Kidney (tissue), 14 donors: ENCODE measurements around the gene CCDC83. TPM values are rescaled to one million over a fixed set of nuclear protein-coding genes. Genes with fewer than 3 reads are reported as not detected.
"Not testable (repeated sequence)": the region's sequence is repeated elsewhere in the genome, so short reads cannot be mapped to it uniquely, and the experiment has no call there.

Experiments used
- DNase-seq, 5 donors: peaks; one replicate each; pipeline ENCODE4 v3.0.0-alpha.2; 2013 to 2020
- FAIRE-seq: peaks from 2 replicates; lab custom pipeline; 2012; peaks lifted over from hg19 to GRCh38; lab: Jason Lieb, UNC
- H3K27ac ChIP-seq, 2 donors: one replicate each; pipeline ENCODE4 v1.7.0; 2013; ENCODE audit warnings: low read depth in 2 of 2, low read length in 2 of 2, inconsistent platforms in 1 of 2
- H3K27me3 ChIP-seq: one replicate; pipeline ENCODE4 v1.7.1; 2013; ENCODE audit warnings: low read length, inconsistent platforms; ENCODE audit not compliant: control insufficient read depth, insufficient read depth
- H3K36me3 ChIP-seq, 3 donors: one replicate each; pipeline versions ENCODE4 v1.7.0 to v1.7.1; 2013; ENCODE audit warnings: low read length in 3 of 3, control low read depth in 1 of 3, inconsistent platforms in 1 of 3; ENCODE audit not compliant: insufficient read depth in 3 of 3, control insufficient read depth in 2 of 3
- H3K4me1 ChIP-seq, 3 donors: one replicate each; pipeline versions ENCODE4 v1.7.0 to v1.7.1; 2013; ENCODE audit warnings: low read length in 3 of 3, inconsistent platforms in 1 of 3, low read depth in 1 of 3; ENCODE audit not compliant: control insufficient read depth in 2 of 3, insufficient read depth in 2 of 3
- H3K4me3 ChIP-seq, 3 donors: one replicate each; pipeline versions ENCODE4 v1.7.0 to v1.8.1; 2013; ENCODE audit warnings: low read length in 3 of 3, control low read depth in 1 of 3, inconsistent platforms in 1 of 3
- H3K9ac ChIP-seq, 3 donors: one replicate each; pipeline versions ENCODE4 v1.7.0 to v1.7.1; 2013; ENCODE audit warnings: low read length in 3 of 3, control low read depth in 1 of 3, inconsistent platforms in 1 of 3
- H3K9me3 ChIP-seq, 3 donors: one replicate each; pipeline versions ENCODE4 v1.7.0 to v1.7.1; 2013; ENCODE audit warnings: low read length in 3 of 3, control low read depth in 1 of 3, inconsistent platforms in 1 of 3; ENCODE audit not compliant: control insufficient read depth in 2 of 3, insufficient read depth in 1 of 3
- intact Hi-C: fragments of 100-400 bp; cut with DNase I; formaldehyde crosslinking; loops from one replicate; pipeline ENCODE4 v1.11.1; 2022
- polyA plus RNA-seq: library from polyadenylated mRNA; stranded (reverse); fragments of 350-450 nt; fragmentation: Illumina TruSeq; extraction: RNeasy Lipid Tissue Mini Kit (QIAGEN cat#74804); gene quantifications from one replicate; pipeline ENCODE4 v1.2.3, GENCODE V29; 2014; ENCODE audit warnings: low read depth, low replicate concordance; ENCODE audit not compliant: insufficient read depth
- total RNA-seq: library from RNA; stranded (reverse); fragmentation: NEBNext Ultra II Directional; extraction: Animal tissue kit (Norgen Biotek cat#: 25700); gene quantifications from one replicate; pipeline ENCODE4 v1.2.1, GENCODE V29; 2021
- TF ChIP-seq, protein P1 (sequence below): IDR thresholded peaks from 3 replicates; pipeline ENCODE4 v1.5.1; 2012; ENCODE audit warnings: mild to moderate bottlenecking, moderate library complexity, borderline replicate concordance; ENCODE audit not compliant: insufficient read depth; ENCODE audit errors: extremely low read depth
- donor health status: control.
- donor health status: control.
- donor health status: control.
- donor health status: control.
- donor health status: control.
- donor health status: DM: yes; HTN: yes; CAD: no.
- donor health status: Normal renal cell carcinoma (clear cell type).

CCDC83 gene
- total and polyA plus RNA-seq, 2 donors from 2014 or later = not detected

DNA sequence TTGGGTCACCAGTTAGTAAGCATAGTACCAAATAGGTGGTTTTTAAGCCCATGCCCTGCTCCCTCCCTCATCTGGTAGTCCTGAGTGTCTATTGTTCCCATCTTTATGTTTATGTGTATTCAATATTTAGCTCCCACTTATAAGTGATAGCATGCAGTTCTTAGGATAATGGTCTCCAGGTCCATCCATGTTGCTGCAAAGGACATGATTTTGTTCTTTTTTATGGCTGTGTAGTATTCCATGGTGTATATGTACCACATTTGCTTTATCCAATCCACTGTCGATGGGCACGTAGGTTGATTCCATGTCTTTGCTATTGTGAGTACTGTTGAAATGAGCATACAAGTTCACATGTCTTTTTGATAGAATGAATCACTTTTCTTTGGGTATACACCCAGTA is 26.0 kb upstream of the CCDC83 start:
- Histone ChIP-seq H3K4me1 (peaks cover 0 to 16% (median 13%) of the 10 kb centered on the region in 3 donors), H3K27ac (no peak overlapping the region), H3K4me3 (no peak overlapping the region), H3K27me3 (no peaks in the 10 kb centered on the region), H3K9me3 (no peaks in the 10 kb centered on the region), H3K36me3 (no peaks in the 10 kb centered on the region), H3K9ac (no peak overlapping the region)
- DNase-seq (no peak), FAIRE-seq (no peak)
- intact Hi-C loops = no loop called here
- TF ChIP-seq, protein P1, sequence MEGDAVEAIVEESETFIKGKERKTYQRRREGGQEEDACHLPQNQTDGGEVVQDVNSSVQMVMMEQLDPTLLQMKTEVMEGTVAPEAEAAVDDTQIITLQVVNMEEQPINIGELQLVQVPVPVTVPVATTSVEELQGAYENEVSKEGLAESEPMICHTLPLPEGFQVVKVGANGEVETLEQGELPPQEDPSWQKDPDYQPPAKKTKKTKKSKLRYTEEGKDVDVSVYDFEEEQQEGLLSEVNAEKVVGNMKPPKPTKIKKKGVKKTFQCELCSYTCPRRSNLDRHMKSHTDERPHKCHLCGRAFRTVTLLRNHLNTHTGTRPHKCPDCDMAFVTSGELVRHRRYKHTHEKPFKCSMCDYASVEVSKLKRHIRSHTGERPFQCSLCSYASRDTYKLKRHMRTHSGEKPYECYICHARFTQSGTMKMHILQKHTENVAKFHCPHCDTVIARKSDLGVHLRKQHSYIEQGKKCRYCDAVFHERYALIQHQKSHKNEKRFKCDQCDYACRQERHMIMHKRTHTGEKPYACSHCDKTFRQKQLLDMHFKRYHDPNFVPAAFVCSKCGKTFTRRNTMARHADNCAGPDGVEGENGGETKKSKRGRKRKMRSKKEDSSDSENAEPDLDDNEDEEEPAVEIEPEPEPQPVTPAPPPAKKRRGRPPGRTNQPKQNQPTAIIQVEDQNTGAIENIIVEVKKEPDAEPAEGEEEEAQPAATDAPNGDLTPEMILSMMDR = no peak

DNA sequence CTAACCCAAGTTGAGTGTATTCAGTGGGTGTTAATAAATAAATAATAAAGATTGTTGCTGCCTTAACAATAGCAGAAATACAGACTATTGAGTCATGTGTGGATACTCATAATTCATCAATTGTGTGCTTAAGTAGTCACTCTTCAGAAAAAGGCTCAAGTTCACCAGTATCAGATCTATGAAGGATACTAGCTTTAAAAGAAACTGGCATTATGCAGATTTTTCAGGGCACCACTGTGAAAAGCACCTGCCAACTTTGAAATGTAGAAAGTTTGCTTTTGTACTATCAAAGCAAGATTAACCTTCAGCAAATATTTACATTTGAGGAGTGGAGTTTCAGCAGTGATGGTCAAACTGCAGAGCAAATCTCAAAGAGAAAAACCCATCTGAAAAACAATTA is 24.1 kb upstream of the CCDC83 start:
- H3K27ac ChIP-seq = no peak overlapping the region
- no peaks in the 10 kb centered on the region for H3K27me3 ChIP-seq
- peaks cover 0 to 16% (median 11%) of the 10 kb centered on the region in 3 donors for H3K4me1 ChIP-seq
- intact Hi-C loops = no loop called here
- no peaks in the 10 kb centered on the region for H3K36me3 ChIP-seq
- FAIRE-seq = no peak
- no peak for DNase-seq
- H3K4me3 ChIP-seq = no peak overlapping the region
- no peak overlapping the region for H3K9ac ChIP-seq
- TF ChIP-seq, protein P1 = no peak
- H3K9me3 ChIP-seq = no peaks in the 10 kb centered on the region

DNA sequence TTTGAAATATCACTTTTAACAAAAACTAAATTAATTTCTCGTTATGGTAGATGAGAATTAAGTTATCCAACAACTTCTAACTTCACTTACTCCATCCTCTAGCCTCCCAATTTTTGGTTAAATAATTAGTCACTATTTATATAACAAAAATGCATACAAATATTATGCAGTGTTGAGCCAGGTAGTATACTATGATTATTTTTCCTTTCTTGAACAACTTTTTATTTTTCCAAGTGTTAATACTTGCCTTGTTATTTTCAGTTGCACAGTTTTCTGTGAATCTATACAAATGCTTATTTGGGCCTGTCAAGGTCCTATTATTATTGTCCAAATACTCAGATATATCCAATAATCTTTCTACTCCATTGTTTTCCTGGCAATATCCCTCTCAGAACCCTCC is 19.9 kb upstream of the CCDC83 start:
- intact Hi-C loops = no loop called here
- H3K9ac ChIP-seq = no peak overlapping the region
- no peaks in the 10 kb centered on the region for H3K27me3 ChIP-seq
- no peak overlapping the region for H3K4me3 ChIP-seq
- no peak overlapping the region for H3K27ac ChIP-seq
- TF ChIP-seq, protein P1 = no peak
- no peaks in the 10 kb centered on the region for H3K4me1 ChIP-seq
- no peak for FAIRE-seq
- DNase-seq = no peak
- H3K36me3 ChIP-seq = no peaks in the 10 kb centered on the region
- H3K9me3 ChIP-seq = no peaks in the 10 kb centered on the region

DNA sequence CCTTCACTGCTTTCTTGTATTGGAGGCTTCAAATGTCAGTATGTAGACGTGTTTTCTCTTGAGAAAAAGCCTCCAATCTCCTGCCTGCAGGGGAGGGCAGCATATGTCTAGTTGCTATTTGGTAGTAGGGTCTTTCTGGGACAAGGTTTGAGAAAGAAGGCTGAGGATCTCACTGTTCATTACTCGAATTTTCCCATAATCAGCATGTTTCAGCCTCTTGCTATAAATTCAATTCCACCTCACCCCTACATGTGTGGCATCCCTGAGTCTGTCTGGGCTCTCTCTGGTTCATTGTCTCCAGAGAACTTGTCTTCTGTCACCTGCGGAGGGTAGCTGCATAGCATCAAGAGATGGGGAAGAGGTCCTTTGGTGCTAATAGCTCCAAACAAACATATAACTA is 19.5 kb upstream of the CCDC83 start:
- Histone ChIP-seq H3K36me3 (no peaks in the 10 kb centered on the region), H3K4me1 (no peaks in the 10 kb centered on the region), H3K9ac (no peak overlapping the region), H3K9me3 (no peaks in the 10 kb centered on the region), H3K4me3 (no peak overlapping the region), H3K27ac (no peak overlapping the region), H3K27me3 (no peaks in the 10 kb centered on the region)
- TF ChIP-seq, protein P1 = no peak
- DNase-seq (no peak), FAIRE-seq (no peak)
- intact Hi-C loops = no loop called here

DNA sequence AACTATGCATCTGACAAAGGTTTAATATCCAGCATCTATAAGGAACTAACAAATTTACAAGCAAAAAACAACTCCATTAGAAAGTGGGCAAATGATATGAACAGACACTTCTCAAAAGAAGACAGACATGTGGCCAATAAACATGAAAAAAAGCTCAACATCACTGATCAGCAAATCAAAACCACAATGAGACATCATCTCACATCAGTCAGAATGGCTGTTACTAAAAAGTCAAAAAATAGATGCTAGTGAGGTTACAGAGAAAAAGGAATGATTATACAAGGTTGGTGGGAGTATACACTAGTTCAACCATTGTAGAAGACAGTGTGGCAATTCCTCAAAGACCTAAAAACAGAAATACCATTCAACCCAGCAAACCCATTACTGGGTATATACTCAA is 14.3 kb upstream of the CCDC83 start:
- FAIRE-seq, H3K4me3 ChIP-seq, intact Hi-C loops, H3K9me3 ChIP-seq, H3K36me3 ChIP-seq, DNase-seq, H3K27ac ChIP-seq, H3K4me1 ChIP-seq, H3K27me3 ChIP-seq, H3K9ac ChIP-seq: not testable (repeated sequence)
